HG02973 (cell line): Measurements from ENCODE around the gene SENP3.
A peak's percentile ranks its signal among the peaks of the same experiment; 100 is the strongest.

Experiments used
- ATAC-seq: cut with Tn5 transposase; IDR thresholded peaks from one replicate; pipeline ENCODE4 v1.9.1; 2021; ENCODE audit warnings: moderate library complexity; ENCODE audit not compliant: unreplicated experiment

Gene SENP3

DNA sequence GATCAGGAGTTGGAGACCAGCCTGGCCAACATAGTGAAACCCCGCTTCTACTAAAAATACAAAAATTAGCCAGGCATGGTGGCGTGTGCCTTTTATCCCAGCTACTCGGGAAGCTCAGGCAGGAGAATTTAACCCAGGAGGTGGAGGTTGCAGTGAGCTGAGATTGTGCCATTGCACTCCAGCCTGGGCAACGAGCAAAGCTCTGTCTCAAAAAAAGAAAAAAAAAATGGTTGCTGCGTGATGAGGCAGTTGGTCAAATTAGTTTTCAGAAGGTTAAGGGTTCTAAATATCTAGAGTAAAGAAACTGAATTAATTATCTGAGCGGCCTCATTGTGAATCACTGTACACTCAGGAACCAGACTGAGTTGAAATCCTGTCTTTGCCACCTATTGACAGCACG lies 14.2 kb downstream of the SENP3 start:
- no peak for ATAC-seq

GRCh38 chr17:7576432-7576937 lies 14.8 kb downstream of the SENP3 start:
- ATAC-seq = no peak

DNA sequence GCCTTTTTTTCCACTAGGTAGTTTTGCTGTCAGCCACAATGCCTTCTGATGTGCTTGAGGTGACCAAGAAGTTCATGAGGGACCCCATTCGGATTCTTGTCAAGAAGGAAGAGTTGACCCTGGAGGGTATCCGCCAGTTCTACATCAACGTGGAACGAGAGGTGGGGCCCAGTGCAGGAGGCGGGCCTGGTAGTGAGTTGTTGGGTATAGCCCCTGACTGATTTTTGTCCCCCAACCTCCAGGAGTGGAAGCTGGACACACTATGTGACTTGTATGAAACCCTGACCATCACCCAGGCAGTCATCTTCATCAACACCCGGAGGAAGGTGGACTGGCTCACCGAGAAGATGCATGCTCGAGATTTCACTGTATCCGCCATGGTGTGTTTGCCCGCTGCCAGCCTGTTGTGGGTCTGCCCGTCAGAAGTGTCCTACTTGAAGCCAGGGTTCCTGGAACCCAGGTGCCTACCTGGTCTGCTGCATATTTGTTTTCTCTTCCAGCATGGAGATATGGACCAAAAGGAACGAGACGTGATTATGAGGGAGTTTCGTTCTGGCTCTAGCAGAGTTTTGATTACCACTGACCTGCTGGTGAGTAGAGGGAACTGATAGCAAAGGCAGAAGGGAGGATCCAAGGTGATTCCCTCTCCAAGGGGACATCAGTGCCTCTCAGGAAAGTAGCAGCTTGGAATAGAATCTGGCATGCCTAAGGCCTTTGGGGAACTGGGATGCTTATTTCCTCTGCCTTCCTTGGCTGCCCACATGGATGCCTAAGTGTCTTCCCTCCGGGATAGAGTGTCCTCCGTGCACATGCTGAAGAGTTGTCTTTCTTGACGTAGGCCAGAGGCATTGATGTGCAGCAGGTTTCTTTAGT lies 15.8 kb downstream of the SENP3 start:
- ATAC-seq = no peak

DNA sequence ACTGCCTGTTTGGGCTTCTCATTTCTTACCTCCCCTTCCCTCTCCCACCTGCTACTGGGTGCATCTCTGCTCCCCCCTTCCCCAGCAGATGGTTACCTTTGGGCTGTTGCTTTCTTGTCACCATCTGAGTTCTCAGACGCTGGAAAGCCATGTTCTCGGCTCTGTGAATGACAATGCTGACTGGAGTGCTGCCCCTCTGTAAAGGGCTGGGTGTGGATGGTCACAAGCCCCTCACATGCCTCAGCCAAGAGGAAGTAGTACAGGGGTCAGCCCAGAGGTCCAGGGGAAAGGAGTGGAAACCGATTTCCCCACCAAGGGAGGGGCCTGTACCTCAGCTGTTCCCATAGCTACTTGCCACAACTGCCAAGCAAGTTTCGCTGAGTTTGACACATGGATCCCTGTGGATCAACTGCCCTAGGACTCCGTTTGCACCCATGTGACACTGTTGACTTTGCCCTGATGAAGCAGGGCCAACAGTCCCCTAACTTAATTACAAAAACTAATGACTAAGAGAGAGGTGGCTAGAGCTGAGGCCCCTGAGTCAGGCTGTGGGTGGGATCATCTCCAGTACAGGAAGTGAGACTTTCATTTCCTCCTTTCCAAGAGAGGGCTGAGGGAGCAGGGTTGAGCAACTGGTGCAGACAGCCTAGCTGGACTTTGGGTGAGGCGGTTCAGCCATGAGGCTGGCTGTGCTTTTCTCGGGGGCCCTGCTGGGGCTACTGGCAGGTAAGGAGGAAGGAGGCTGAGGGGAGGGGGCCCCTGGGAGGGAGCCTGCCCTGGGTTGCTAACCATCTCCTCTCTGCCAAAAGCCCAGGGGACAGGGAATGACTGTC lies 17.5 kb downstream of the SENP3 start, which contains the start of gene CD68:
CD68 (plus strand) TSS at position 638 of the 833 bp plus-strand sequence; CDS start at position 678, 40 bp downstream.
- ATAC-seq = peak; percentile 40

DNA sequence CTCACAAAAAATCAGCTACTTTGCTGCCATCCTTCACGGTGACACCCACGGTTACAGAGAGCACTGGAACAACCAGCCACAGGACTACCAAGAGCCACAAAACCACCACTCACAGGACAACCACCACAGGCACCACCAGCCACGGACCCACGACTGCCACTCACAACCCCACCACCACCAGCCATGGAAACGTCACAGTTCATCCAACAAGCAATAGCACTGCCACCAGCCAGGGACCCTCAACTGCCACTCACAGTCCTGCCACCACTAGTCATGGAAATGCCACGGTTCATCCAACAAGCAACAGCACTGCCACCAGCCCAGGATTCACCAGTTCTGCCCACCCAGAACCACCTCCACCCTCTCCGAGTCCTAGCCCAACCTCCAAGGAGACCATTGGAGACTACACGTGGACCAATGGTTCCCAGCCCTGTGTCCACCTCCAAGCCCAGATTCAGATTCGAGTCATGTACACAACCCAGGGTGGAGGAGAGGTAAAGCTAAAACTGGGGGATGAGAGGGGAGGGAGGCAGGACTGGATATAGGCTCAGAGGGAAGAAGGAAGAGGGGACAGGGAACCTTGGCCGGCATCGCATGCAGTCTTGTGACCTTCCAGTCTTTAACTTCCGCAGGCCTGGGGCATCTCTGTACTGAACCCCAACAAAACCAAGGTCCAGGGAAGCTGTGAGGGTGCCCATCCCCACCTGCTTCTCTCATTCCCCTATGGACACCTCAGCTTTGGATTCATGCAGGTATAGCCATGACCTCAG lies 18.3 kb downstream of the SENP3 start:
- ATAC-seq = no peak

DNA sequence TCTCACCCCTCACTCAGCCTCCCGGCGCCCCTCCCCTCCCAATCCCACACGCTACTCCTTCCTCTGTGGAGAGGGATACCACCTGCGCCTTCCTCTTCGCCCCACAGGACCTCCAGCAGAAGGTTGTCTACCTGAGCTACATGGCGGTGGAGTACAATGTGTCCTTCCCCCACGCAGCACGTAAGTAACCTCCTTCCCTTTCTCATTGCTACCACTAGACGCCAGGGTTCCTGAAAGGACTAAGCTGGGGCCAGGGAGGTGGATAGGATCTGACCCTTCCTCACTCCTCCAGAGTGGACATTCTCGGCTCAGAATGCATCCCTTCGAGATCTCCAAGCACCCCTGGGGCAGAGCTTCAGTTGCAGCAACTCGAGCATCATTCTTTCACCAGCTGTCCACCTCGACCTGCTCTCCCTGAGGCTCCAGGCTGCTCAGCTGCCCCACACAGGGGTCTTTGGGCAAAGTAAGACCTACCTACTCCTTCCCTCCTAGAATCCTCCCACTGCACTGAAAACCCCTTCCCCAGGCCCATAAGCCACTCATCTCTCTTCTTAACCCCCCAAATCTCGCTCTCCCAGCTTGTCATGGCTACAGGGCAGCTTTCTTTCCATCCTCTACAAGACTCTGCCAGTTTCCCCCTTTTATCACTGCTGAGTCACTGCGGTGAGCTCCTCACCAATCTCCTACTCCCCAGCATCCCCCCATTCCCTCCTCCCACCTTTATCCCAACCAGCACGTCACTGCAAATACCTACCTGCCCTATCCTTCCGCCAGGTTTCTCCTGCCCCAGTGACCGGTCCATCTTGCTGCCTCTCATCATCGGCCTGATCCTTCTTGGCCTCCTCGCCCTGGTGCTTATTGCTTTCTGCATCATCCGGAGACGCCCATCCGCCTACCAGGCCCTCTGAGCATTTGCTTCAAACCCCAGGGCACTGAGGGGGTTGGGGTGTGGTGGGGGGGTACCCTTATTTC lies 19.2 kb downstream of the SENP3 start:
- no peak for ATAC-seq

GRCh38 chr17:7582396-7583252 lies 20.9 kb downstream of the SENP3 start:
- no peak for ATAC-seq

- peak; percentile 49 for ATAC-seq
Measured at GRCh38 chr17:7583253-7584109, 21.8 kb downstream of the SENP3 start, which contains the start of gene MPDU1. MPDU1 (plus strand) TSS chr17:7583852; CDS start chr17:7583863, 11 bp downstream.

- ATAC-seq = no peak
Measured at GRCh38 chr17:7586673-7587419, 25.1 kb downstream of the SENP3 start.

- no peak for ATAC-seq
Measured at GRCh38 chr17:7587420-7588151, 25.9 kb downstream of the SENP3 start.

GRCh38 chr17:7588553-7589203 lies 27.0 kb downstream of the SENP3 start:
- ATAC-seq = no peak

- no peak for ATAC-seq
Measured at GRCh38 chr17:7589204-7589868, 27.6 kb downstream of the SENP3 start.

- no peak for ATAC-seq
Measured at GRCh38 chr17:7589891-7590691, 28.4 kb downstream of the SENP3 start, which contains the start of gene SOX15. SOX15 (minus strand) TSS chr17:7590094; CDS start chr17:7589676, 418 bp downstream.

GRCh38 chr17:7590743-7591142 lies 29.0 kb downstream of the SENP3 start:
- no peak for ATAC-seq
